Measurements from ENCODE around the gene GPC6.
"Not testable (repeated sequence)": the region's sequence is repeated elsewhere in the genome, so short reads cannot be mapped to it uniquely, and the experiment has no call there.

The GPC6 gene

DNA sequence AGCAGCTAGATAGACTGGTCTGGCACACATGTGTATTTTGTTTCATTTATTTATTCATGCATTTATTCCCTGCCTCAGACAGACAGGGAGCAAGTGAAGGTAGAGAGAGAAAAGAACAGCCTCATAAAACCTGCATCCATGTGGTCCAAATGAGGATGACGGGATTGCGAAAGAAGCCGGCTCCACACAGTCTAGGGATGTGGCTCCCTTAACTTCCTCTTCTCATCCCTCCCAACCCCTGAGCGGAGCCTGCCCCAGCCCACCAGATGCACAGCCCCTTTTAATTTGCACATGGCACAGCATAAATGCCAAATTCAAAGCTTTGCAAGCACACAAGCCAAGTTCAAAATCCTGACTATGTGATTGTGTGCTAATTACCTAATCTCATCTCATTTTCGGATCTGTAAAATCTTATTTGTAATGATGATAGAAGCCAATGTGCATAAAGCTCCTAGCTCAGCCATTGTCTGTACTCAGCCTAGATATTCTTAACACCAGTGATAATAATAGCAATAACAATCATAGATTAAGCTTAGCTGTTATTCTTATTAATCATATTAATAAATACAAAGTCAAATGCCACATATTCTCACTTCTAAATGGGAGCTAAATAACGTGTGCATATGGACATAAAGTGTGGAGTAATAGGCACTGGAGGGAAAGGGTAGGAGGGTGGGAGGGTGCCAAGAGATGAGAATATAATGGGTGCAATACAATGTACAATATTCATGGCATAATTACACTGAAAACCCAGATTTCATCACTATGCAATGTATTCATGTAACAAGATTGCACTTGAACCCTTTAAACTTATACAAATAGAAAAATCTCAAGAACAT lies 1096.5 kb downstream of the GPC6 start:
- DNase-seq: no peak

DNA sequence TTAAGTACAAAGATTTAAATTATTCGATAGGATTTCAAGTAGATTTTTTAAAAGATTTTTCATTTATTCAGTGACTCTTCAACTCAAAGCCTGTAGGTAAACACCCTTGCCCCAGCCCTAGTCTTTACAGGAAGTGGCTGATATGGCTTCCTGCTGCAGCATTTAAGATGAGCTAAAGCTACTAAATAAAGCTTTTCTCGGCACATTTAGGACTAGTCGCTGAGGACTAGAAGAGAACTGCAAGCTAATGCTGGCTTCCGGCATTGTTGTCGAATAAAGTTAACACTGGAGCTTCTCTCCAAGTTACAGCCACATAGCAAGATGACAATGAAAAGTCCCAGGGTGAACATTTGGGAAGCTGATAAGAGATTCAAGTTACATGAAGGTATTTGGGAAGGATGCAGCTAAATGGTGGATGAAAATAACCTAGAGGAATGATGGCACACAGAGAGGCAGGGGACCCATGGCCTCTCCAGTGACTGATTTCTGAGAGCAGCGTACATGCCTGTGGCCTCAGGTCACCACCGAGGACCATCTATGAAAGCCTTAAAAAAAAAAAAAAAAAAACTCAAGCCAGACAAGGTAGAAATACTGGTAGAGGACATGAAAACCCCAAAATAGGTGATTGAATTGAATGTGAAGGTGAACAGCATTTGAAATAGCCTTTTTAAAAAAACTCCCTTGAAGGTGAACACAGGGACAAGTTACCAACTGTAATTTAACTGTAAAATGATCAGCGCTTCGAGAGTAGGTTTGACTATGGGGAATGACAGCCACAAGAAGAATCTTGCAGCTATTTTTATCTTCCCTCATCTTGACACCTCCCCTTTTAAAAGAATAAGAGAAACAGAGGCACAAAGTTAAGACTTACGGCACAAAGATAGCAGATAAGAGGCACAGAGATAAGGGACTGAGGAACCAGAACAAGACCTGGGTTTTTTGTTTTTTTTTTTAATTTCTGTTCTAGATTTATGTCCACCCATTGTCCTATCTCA lies 1097.5 kb downstream of the GPC6 start:
- DNase-seq: no peak

DNA sequence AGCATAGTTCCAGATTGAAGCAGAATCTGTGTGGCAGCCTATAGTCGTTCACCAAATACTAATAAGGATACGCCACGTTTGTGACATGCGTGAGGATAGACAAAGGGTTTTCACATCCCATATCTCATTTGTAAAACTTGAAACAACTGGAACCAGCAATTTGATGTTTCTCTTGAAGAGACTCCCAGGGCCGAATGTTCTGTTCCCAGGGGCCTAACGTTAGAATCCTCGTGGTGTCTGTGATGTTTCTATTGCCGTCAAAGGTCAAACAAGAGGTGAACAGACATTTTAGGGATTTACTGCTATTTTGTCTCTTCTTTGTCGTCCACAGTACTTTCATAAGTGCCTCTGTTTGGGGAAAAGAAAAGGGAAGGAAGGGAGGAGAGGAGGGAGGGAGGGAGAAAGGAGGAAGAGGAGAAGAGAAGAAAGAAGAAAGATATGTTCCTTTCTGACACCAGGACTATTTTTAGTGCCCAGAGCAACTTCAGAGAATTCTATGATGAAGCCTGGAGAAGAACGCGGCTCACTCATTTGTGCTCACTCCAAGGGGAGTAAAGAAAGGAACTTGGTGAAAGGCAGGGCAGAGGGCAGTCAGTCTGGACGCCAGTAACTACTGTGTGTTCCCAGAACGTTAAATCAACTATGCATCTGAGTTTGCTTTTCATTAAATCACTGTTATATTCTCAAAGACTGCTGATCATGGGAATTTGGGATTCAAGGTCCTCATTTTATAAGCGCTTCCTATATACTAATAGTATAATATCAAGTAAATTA lies 1098.3 kb downstream of the GPC6 start:
- no peak for DNase-seq

DNA sequence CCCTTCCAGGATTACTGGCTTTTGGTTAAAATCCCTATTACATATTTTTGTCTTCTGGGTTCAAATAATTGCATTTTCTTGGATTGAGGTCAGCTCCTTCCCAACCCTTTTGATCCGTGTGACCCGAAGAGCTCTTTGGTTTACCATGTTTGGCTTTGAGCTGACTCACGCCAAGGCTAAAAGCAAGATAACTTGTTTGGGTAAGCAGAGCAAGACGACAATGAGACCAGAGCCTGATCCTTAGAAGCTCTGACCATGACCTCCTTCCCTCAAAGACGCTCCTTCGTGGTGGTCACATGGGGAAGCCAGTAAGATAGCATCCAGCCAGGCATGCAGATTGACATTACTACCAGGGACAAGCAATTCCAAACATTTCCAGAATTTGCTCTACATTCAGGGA lies 1099.0 kb downstream of the GPC6 start:
- no peak for DNase-seq

DNA sequence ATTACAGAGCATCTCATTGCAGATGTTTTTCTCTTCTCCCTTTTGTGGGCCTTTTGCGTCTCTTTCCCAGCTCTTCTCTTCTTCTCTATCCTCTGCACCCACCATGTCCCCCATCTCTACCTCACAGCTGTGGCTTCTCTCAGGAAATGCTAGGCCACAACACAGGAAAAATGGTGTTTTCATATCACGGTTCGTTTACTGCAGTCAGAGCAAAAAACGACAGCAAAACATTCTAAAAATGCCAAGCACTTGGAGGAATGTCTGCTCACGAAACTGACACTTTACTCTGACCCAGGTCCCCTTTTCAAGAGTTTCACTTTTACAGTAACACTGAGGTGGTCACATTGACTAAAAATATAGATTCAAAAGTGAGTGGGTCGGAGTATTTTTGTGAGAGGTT lies 1100.7 kb downstream of the GPC6 start:
- no peak for DNase-seq

DNA sequence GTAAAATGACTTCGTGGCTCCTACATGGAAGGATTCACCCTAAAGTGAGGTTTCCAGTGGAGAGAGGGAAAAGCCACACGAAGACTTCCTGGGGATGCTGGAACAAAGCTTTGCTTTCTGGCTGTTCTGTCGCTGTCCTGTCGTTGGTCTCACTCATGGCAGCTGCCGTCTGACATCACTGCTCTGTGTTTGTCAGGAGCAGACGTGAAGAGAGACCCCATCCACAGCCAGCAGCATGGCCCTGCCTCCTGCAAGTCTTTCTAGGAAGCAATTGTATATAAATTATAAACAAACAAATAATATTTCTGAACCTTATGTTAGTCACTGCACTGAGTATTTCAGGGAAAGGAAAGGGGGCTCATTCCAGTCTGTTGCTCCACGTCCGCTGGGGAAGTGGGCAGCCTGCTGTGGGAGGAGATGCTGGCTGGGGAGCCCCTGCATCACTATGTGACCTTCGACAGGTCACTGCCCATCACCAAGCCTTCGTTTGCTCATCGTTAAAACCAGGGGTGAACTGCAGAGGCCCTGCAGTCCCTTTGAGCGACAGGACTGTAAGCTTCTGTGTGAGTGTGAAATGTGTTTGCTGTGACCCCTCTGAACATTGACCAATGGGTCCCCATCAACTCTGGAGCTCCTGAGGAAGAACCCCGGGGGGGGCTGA lies 1101.9 kb downstream of the GPC6 start:
- DNase-seq: no peak

DNA sequence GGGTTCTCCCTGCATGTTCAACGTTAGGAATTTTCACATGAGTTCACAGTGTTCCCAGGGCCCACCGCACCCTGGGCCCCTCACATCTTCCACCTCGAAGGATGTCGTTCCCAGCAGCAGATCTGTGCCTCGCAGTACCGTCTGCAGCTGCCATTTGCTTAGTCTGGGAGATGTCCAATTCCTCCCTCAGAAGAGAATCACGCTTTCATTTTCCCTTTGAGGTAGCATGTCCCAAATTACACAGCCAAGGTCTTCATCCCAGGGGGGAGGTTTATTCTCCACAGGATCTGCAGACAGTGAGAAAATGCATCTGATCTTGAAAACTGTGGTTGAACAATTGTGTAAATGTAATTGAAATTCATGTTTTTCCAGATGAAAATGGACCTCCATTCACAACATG lies 1102.7 kb downstream of the GPC6 start:
- DNase-seq: no peak

DNA sequence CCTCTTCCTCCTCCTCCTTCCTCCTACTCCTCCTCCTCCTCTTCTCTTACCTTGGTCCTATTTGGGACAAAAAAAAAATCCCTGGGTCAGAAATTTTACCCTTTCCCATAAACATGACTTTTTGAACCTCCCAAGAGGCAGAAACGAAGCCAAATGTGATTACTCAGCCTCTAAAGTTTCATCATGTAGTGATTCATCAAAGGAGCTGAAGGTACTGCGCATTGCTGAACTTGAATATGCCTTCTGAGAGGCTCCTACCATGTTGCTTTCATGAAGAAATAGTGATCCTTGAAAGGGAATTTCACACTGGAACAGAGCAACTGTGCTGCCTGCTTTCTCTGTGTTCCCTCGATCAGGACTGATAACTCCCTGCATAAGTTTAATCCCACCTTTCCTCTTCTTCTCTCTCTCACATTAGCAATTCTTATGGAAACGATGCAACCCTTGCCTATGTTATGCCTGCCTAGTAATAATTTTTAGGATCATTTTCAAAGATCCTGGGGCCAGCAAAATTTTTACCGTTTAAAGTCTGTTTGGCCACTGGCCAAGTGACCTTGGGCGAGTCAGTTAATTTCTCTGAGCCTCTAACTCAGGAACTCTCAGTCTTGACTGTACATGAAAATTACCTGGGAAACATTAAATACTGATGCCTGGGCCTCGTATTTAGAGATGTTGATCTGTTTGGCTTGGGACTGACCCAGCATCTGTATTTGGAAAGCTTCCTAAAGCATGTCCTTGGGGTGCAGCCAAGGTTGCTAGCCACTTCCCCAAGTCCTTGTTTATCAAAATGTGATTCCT lies 1103.3 kb downstream of the GPC6 start:
- peak; percentile 20 for DNase-seq

DNA sequence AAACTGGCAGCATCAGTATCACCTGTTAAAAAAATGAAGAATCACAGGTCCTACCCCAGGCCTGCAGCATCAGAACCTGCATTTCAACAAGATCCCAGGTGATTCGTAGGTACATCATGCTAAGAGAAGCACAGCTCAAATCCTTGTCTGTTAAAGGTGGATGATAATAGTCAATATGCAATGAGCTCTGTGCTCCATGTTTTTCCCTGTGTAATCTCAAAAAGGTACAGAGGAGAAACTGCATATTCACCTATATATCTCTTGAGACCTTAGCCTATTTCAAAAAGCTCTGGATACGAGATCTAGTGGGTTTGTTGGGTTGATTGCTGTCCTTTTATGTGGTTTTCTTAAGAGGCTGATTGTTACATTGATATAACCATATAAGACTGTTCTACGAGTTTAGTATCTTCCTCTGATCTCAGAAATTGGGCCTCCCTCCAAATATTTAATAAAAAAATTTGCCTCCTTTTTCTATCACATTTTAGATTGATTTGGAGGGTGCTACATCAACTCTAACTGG lies 1104.0 kb downstream of the GPC6 start:
- DNase-seq: no peak

DNA sequence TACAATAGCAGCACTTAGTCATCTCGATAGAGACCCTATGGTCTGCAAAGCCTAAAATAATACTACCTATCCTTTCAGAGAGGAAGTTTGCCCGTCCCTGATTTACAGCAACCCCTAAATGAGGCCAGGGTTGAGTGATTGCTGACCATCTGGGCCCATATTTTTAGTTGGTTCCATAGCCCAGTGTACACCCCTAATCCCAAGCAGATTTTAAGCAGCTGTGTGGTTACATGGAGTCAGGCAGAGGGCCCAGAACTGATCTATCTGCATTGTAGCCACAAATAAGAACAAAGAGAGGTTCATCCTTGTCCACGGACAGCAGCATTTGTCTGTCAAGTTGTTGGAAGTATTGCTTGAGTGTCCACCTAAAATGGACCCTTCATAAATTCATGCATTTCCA lies 1104.7 kb downstream of the GPC6 start:
- DNase-seq: no peak

DNA sequence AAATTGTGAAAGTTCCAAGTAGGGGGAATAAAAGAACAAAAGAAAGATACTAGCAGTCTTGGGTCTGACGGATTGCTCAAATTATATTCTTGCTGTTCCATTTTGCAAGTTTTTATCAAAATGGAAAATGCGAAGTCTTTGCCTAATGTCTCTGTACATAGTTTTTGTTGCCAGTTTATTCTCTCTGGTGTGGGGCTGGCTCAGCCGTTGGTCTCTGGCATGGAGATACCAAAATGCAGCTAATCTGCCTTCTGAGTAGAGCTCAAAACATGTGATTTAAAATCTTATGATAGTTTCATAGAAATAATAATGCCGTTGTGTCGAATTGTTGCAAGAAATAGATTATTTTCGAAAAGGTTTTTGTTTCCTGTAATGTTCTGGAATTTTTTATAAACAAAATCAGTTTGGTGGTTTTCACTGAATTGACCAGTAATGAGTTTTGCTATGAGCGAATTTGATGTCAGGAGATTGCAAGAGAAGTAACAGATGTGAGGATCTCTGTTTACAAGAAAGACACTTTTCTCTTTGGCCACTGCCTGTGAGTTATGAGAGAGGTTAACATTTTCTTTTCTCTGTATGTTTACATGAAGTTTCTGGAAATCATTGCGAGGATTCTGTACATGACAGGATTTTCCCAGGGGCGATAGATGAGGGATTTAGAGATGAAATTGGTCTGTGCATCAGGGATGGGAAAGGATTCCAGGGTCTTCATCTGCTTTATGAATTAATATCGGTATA lies 1105.9 kb downstream of the GPC6 start:
- DNase-seq: no peak

DNA sequence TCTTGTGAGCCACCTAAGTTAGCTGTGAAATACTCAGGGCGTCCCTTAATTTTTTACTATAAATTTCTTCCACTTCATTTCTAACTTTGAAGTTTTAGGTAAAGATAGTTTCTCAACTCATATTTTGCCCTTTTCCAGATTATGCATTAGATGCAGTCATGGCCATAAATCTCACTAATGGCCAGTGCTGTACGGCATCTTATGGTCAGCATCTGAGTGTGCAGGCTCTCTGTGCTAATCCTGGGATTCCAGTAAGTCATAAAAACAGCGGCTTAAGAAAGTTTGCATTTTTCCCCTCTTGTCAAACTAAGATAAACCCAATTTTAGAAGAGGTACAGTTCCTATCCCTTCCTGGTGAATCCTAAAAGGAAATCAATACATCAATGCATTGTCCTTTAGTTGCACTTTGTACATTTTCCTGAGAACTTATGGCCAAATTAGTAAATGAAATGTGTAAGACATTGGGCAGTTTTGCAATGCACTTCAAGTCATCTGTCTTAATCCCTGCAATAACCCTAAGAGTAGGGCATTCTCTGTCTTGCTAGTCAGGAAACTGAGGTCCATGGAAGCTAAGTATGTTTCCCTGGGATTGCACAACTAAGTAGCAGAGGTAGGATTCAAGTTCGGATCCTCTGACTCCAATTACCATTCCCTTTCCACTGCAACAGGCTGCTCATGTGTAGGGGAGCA lies 1106.7 kb downstream of the GPC6 start:
- no peak for DNase-seq

DNA sequence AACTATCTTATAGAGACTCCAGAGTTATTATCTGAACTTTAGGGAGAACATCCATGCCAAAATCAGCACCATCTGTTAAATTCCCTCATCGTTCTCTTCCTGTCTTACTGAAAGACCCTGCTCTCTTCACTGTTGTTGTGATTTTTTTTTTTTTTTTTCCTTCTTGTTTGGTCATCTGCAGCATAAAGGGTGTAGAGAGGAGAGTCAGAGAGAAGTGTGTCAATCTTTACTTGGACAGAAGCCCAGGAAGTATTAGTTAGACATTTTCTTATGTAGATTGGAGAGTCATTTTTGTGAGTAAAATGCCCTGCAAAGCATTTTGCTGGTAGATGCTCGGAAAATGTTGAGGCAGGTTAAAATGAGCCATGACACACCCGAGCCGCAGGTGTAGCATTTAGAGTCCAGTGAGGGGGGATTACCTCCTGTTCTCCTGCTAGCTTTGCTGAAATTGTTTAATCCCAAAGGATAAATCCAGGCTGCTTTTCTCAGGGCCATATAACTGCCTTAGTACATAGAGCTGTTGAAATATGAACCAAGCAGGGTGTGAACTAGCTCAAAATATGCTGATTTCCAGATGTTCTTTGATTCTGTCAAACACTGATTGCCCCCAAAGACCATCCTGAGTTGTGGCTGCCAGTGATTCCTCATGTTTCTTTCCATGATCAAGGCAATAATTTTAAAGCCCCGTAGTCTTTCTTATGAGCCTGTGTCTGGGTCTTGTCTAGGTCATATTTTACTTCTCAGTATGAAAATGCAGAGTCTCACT lies 1109.3 kb downstream of the GPC6 start:
- DNase-seq: no peak

DNA sequence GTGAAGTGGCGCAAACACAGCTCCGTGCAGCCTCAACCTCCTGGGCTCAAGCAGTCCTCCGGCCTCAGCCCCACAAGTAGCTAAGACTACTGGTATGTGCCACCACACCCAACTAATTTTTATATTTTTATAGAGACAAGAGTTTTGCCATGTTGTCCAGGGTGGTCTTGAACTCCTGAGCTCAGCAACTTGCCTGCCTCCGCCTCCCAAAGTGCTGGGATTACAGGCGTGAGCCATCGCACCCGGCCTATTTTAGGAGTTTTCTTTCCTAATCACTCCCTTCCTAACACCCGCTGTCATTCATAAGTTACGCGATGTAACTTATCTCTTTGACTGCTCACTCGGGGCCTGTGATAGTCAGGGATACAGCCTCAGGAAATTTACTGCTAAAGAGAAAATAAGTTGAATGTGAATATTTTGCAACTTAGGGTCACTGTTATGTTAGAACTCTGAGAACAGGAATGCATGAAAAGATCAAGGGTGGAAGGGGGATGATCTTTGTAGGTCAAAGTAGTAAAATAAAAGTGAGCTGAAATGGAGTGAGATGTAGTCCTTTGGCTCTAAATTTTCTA lies 1112.6 kb downstream of the GPC6 start:
- no peak for DNase-seq

DNA sequence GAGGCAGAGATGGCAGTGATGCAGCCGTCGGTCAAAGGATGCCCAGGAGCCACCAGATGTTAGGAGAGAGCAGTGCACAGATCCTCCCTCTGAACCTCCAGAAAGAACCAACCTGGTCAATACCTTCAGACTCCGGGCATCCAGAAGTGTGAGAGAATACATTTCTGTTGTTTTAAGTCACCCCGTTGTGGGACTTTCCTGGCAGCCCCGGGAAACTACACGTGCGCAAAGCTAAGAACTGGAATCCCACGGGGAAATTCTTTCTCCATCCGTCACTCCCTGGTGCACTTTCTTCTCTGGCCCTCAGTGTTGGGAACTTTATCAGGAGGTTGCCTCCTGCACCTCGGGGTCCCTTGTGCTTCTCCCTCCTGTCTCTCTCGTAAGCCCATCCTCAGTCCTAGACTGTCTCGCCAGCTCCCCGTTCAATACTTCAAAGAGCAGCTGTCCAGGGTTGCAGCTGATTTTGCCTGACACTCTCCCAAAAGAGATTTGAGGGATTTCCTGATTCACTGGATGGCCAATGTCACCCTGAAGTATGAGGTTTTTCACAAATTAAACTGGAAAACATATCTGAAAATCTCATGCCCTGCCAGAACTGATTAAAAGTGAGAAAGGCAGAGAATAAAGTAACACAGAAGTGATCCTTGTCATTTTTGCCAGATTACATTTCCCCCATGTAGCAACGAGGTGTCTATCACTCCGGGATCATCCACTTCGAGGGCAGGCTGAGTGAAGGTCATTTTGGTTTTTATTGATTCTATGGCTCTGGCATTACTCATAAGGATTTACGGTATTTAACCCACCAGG lies 1116.0 kb downstream of the GPC6 start:
- peak; percentile 42 for DNase-seq

DNA sequence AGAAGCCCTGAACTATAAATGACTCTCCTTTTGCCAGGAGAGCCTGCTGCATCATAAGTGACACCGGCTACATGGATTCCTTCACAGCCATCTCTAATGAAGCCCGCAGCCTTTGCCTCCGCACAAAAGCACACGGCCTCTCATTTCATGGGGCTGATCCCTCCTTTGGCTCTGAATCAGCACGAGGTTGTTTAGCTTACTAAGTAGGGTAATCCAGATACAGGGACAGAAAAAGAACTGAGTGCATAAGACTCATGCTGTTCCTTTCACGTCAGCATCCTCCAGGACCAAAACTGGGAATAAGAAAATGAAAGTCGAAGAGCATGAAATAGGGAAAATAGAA lies 1116.6 kb downstream of the GPC6 start:
- DNase-seq: peak; percentile 65

DNA sequence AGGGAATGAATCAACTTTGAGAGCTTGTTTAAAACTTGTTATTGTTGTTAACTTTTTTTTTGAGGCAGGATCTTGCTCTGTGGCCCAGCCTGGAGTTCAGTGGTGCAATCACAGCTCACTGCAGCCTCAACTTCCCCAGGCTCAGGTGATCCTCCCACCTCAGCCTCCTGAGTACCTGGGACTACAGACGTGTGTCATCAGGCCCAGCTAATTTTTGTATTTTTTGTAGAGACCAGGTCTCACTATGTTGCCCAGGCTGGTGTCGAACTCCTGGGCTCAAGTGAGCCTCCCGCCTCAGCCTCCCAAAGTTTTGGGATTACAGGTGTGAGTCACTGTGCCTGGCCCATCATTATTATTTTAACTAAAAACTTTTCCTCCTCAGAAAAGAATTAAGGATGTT lies 1117.1 kb downstream of the GPC6 start:
- DNase-seq: not testable (repeated sequence)

Data from eye (tissue), 1 donor.